Measurements from ENCODE around the gene UNC79.

DNA sequence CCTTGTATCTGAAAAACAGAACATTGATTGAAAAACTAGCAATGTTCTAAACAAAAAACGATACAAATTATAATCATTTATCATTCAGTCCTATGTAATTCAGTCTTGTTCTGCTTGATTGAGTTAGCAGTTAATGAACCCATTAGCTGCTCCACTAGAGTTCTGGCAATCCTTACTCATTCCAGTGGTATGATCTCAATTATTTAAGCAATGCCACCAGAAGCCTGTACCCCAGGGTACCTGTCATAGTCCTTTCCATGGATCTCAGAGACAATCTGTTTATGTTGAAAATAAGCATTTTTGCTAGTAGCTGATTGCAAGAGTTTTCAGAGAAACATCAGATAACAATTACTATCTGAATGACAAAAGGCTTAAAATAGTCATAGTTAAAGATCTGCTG, 115.9 kb downstream of the UNC79 start:
- TF ChIP-seq TAF1 (IDR thresholded peaks at IDR 0.05; ENCODE audit: borderline replicate concordance, insufficient read depth, low read length) = no peak
- TF ChIP-seq, protein P1, sequence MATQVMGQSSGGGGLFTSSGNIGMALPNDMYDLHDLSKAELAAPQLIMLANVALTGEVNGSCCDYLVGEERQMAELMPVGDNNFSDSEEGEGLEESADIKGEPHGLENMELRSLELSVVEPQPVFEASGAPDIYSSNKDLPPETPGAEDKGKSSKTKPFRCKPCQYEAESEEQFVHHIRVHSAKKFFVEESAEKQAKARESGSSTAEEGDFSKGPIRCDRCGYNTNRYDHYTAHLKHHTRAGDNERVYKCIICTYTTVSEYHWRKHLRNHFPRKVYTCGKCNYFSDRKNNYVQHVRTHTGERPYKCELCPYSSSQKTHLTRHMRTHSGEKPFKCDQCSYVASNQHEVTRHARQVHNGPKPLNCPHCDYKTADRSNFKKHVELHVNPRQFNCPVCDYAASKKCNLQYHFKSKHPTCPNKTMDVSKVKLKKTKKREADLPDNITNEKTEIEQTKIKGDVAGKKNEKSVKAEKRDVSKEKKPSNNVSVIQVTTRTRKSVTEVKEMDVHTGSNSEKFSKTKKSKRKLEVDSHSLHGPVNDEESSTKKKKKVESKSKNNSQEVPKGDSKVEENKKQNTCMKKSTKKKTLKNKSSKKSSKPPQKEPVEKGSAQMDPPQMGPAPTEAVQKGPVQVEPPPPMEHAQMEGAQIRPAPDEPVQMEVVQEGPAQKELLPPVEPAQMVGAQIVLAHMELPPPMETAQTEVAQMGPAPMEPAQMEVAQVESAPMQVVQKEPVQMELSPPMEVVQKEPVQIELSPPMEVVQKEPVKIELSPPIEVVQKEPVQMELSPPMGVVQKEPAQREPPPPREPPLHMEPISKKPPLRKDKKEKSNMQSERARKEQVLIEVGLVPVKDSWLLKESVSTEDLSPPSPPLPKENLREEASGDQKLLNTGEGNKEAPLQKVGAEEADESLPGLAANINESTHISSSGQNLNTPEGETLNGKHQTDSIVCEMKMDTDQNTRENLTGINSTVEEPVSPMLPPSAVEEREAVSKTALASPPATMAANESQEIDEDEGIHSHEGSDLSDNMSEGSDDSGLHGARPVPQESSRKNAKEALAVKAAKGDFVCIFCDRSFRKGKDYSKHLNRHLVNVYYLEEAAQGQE (IDR thresholded peaks at IDR 0.05; ENCODE audit: insufficient read depth in 1 of 2, low read depth in 2 of 2, low read length in 2 of 2) = no peak

All from PFSK-1 (cell line).